ENCODE data around the gene ARHGEF10L.

Gene ARHGEF10L

GRCh38 chr1:17546946-17547670 lies 7.6 kb downstream of the ARHGEF10L start:
- DNase-seq (ENCODE audit: low spot score), result no peak

GRCh38 chr1:17549384-17549783 lies 9.9 kb downstream of the ARHGEF10L start:
- DNase-seq (ENCODE audit: low spot score), result no peak

GRCh38 chr1:17550729-17551584 lies 11.5 kb downstream of the ARHGEF10L start:
- no peak for DNase-seq (ENCODE audit: low spot score)

GRCh38 chr1:17551755-17552234 lies 12.3 kb downstream of the ARHGEF10L start:
- no peak for DNase-seq (ENCODE audit: low spot score)

GRCh38 chr1:17553975-17554700 lies 14.6 kb downstream of the ARHGEF10L start:
- no peak for DNase-seq (ENCODE audit: low spot score)

- DNase-seq (ENCODE audit: low spot score), result no peak
Observed at GRCh38 chr1:17554954-17555353, 15.5 kb downstream of the ARHGEF10L start.

- DNase-seq (ENCODE audit: low spot score), result no peak
Observed at GRCh38 chr1:17557986-17558385, 18.5 kb downstream of the ARHGEF10L start.

GRCh38 chr1:17558541-17558940 lies 19.0 kb downstream of the ARHGEF10L start:
- DNase-seq (ENCODE audit: low spot score), result no peak

GRCh38 chr1:17558954-17559614 lies 19.6 kb downstream of the ARHGEF10L start:
- no peak for DNase-seq (ENCODE audit: low spot score)

- no peak for DNase-seq (ENCODE audit: low spot score)
Observed at GRCh38 chr1:17559615-17560419, 20.3 kb downstream of the ARHGEF10L start.

- DNase-seq (ENCODE audit: low spot score), result no peak
Observed at GRCh38 chr1:17561247-17561548, 21.7 kb downstream of the ARHGEF10L start.

- DNase-seq (ENCODE audit: low spot score), result no peak
Observed at GRCh38 chr1:17561561-17561985, 22.1 kb downstream of the ARHGEF10L start.

- no peak for DNase-seq (ENCODE audit: low spot score)
Observed at GRCh38 chr1:17562375-17562774, 22.9 kb downstream of the ARHGEF10L start.

- no peak for DNase-seq (ENCODE audit: low spot score)
Observed at GRCh38 chr1:17563494-17564281, 24.2 kb downstream of the ARHGEF10L start.

- no peak for DNase-seq (ENCODE audit: low spot score)
Observed at GRCh38 chr1:17564458-17565393, 25.2 kb downstream of the ARHGEF10L start.

- DNase-seq (ENCODE audit: low spot score), result no peak
Observed at GRCh38 chr1:17565461-17566252, 26.2 kb downstream of the ARHGEF10L start.

- DNase-seq (ENCODE audit: low spot score), result no peak
Observed at GRCh38 chr1:17566417-17566816, 26.9 kb downstream of the ARHGEF10L start.

- DNase-seq (ENCODE audit: low spot score), result no peak
Observed at GRCh38 chr1:17566892-17567291, 27.4 kb downstream of the ARHGEF10L start.

Measured in HuH-7 (cell line).